Esophagus squamous epithelium (tissue), 4 donors: ENCODE measurements around the gene RAB24.

Source experiments
- POLR2A ChIP-seq, 4 donors: fragments of 450-650 bp; IDR thresholded peaks; one replicate each; pipeline ENCODE4 v1.6.1; 2017; ENCODE audit warnings: antibody characterized with exemption in 4 of 4, mild to moderate bottlenecking in 4 of 4, moderate library complexity in 3 of 4
- TF ChIP-seq, protein P1 (sequence below), 6 experiments: fragments of 450-650 bp in 4 of 6; fragments of 200-600 bp in 2 of 6; sonication (generic) in 2 of 6; IDR thresholded peaks; one replicate each; pipeline ENCODE4 v1.5.1; 2016 to 2019; ENCODE audit warnings: antibody characterized with exemption in 6 of 6, mild to moderate bottlenecking in 4 of 6, moderate library complexity in 4 of 6

DNA sequence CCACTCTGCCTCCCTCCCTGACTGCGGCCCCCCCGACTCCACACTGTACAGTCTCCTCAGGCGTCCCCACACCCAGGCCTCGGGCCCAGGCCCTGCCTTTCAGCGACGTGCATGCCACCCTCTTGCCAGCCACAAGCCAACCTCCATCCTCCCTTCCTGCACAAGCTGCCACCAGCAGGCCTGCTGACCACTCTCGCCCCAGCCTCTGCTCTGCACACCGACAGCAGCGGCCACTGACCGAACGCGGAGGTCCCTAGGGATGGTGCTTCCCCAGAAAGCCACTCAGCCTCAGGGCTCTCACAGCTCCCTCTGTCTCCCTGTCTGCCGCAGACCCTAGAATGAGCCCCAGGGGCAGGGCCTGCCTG, 29.4 kb upstream of the RAB24 start:
- TF ChIP-seq, protein P1, sequence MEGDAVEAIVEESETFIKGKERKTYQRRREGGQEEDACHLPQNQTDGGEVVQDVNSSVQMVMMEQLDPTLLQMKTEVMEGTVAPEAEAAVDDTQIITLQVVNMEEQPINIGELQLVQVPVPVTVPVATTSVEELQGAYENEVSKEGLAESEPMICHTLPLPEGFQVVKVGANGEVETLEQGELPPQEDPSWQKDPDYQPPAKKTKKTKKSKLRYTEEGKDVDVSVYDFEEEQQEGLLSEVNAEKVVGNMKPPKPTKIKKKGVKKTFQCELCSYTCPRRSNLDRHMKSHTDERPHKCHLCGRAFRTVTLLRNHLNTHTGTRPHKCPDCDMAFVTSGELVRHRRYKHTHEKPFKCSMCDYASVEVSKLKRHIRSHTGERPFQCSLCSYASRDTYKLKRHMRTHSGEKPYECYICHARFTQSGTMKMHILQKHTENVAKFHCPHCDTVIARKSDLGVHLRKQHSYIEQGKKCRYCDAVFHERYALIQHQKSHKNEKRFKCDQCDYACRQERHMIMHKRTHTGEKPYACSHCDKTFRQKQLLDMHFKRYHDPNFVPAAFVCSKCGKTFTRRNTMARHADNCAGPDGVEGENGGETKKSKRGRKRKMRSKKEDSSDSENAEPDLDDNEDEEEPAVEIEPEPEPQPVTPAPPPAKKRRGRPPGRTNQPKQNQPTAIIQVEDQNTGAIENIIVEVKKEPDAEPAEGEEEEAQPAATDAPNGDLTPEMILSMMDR (IDR thresholded peaks at IDR 0.05) = no peak
- no peak for TF ChIP-seq POLR2A (IDR thresholded peaks at IDR 0.05)
